Activated CD4-positive, alpha-beta memory T cell treated with anti-CD3 and anti-CD28 coated beads, Interleukin-2, amount 10 ng/mL, durations not matched to agents 7 days and 5 days (primary cell): ENCODE data around the gene FAM53B. TPM values are rescaled to one million over a fixed set of nuclear protein-coding genes. Genes with fewer than 3 reads are reported as not detected.

Experiments used
- CTCF ChIA-PET: fragments of 350-600 bp; sonication (Branson Sonifier 250); formaldehyde crosslinking; loops from one replicate; lab custom pipeline; 2021; ENCODE audit warnings: antibody characterized with exemption, inconsistent platforms; lab: Charles Lee
- POLR2A ChIA-PET: fragments of 350-600 bp; sonication (Branson Sonifier 250); formaldehyde crosslinking; loops from one replicate; lab custom pipeline; 2021; ENCODE audit warnings: antibody characterized with exemption; lab: Charles Lee
- DNase-seq: peaks from one replicate; pipeline ENCODE4 v3.0.0-alpha.2; 2020
- H3K27ac Mint-ChIP-seq: one replicate; pipeline ENCODE4 v1.8.0; 2021; ENCODE audit warnings: mild to moderate bottlenecking, mixed read lengths
- H3K27me3 Mint-ChIP-seq: one replicate; pipeline ENCODE4 v1.8.0; 2021; ENCODE audit warnings: mixed read lengths
- H3K36me3 Mint-ChIP-seq: one replicate; pipeline ENCODE4 v1.8.0; 2021; ENCODE audit warnings: low read depth, mixed read lengths
- H3K4me1 Mint-ChIP-seq: one replicate; pipeline ENCODE4 v1.8.0; 2021; ENCODE audit warnings: mixed read lengths
- H3K4me3 Mint-ChIP-seq: one replicate; pipeline ENCODE4 v1.8.0; 2021; ENCODE audit warnings: mild to moderate bottlenecking, mixed read lengths
- H3K9me3 Mint-ChIP-seq: one replicate; pipeline ENCODE4 v1.8.0; 2021; ENCODE audit warnings: mixed read lengths
- total RNA-seq, 2 experiments: library from RNA; stranded (reverse); gene quantifications; one replicate each; pipeline ENCODE4 v1.2.3, GENCODE V29; 2021

FAM53B gene
- total RNA-seq, 2 experiments from 2014 or later, result 44.9 to 46.6 TPM

- H3K4me1 Mint-ChIP-seq, result peaks cover 71% of the 10 kb centered on the region
- H3K9me3 Mint-ChIP-seq, result no peaks in the 10 kb centered on the region
- H3K4me3 Mint-ChIP-seq, result peak overlapping the region; percentile 95
- ChIA-PET CTCF (interaction anchor here (0.8 to 5.0 kb wide), 41 partner anchors 8 to 211 kb away, joined by 3 to 164 read pairs (median 7); partner anchors contain the start of gene ABRAXAS2), POLR2A (interaction anchor here (0.7 to 4.9 kb wide), 28 partner anchors 8 to 211 kb away, joined by 3 to 139 read pairs (median 6); partner anchors contain the start of gene EEF1AKMT2)
- H3K36me3 Mint-ChIP-seq, result peaks cover 11% of the 10 kb centered on the region
- peak overlapping the region; percentile 77 for H3K27ac Mint-ChIP-seq
- peaks cover 2% of the 10 kb centered on the region for H3K27me3 Mint-ChIP-seq
- DNase-seq, result peak; percentile 82
These were observed 2.8 kb downstream of the FAM53B start for GRCh38 chr10:124741281-124741921.

GRCh38 chr10:124740369-124741280 lies 3.6 kb downstream of the FAM53B start:
- Mint-ChIP-seq H3K36me3 (peaks cover 17% of the 10 kb centered on the region), H3K4me3 (peak overlapping the region; percentile 95), H3K9me3 (no peaks in the 10 kb centered on the region), H3K4me1 (peaks cover 79% of the 10 kb centered on the region), H3K27me3 (peaks cover 2% of the 10 kb centered on the region), H3K27ac (peak overlapping the region; percentile 77)
- no peak for DNase-seq
- ChIA-PET CTCF (interaction anchor here (0.8 to 5.0 kb wide), 38 partner anchors 8 to 210 kb away, joined by 3 to 164 read pairs (median 8); partner anchors contain the start of gene ABRAXAS2), POLR2A (interaction anchor here (0.7 to 4.9 kb wide), 27 partner anchors 8 to 210 kb away, joined by 3 to 139 read pairs (median 6); no protein-coding TSS in a partner anchor)

- peak overlapping the region; percentile 77 for H3K27ac Mint-ChIP-seq
These were observed 4.2 kb downstream of the FAM53B start for GRCh38 chr10:124739986-124740368.

GRCh38 chr10:124739119-124739921 lies 4.9 kb downstream of the FAM53B start:
- no peak for DNase-seq
- CTCF ChIA-PET, result interaction anchor here (1.0 to 5.0 kb wide), 13 partner anchors 9 to 209 kb away, joined by 3 to 164 read pairs (median 27); no protein-coding TSS in a partner anchor
- H3K27ac Mint-ChIP-seq, result peak overlapping the region; percentile 77
- peak overlapping the region; percentile 95 for H3K4me3 Mint-ChIP-seq
- peaks cover 82% of the 10 kb centered on the region for H3K4me1 Mint-ChIP-seq
- peaks cover 21% of the 10 kb centered on the region for H3K36me3 Mint-ChIP-seq
- POLR2A ChIA-PET, result interaction anchor here (1.1 to 4.9 kb wide), 9 partner anchors 14 to 208 kb away, joined by 3 to 139 read pairs (median 19); no protein-coding TSS in a partner anchor
- H3K27me3 Mint-ChIP-seq, result peaks cover 2% of the 10 kb centered on the region
- no peaks in the 10 kb centered on the region for H3K9me3 Mint-ChIP-seq

More at GRCh38 chr10:124739986-124740368, 4.2 kb downstream of the FAM53B start:
- DNase-seq, result no peak
- no peaks in the 10 kb centered on the region for H3K9me3 Mint-ChIP-seq
- peak overlapping the region; percentile 95 for H3K4me3 Mint-ChIP-seq
- H3K27me3 Mint-ChIP-seq, result peaks cover 2% of the 10 kb centered on the region
- H3K36me3 Mint-ChIP-seq, result peaks cover 20% of the 10 kb centered on the region
- peaks cover 79% of the 10 kb centered on the region for H3K4me1 Mint-ChIP-seq
- CTCF ChIA-PET, result interaction anchor here (1.0 to 5.0 kb wide), 16 partner anchors 9 to 210 kb away, joined by 3 to 164 read pairs (median 24); no protein-coding TSS in a partner anchor
- POLR2A ChIA-PET, result interaction anchor here (1.1 to 4.9 kb wide), 10 partner anchors 8 to 209 kb away, joined by 3 to 139 read pairs (median 13); no protein-coding TSS in a partner anchor

DNA sequence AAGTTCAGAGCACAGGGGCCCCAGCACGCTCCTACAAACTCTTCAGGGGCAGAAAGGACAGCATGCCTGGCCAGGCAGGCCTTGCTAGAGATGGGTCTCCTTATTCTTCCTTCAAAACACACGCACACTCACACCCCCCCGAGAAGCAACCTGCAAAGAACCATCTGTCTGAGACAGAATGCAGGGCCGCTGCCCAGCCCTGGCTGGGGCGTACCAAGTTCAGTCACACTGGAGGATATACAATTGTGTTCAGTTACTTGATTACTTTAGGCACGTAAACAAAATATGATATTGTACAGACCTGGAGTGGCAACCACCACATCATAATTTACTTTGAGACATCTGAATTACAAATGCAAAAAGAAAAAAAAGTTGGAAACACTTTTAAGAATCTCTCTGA lies 5.7 kb downstream of the FAM53B start:
- H3K9me3 Mint-ChIP-seq, result no peaks in the 10 kb centered on the region
- ChIA-PET POLR2A (interaction anchor here (1.3 to 4.9 kb wide), 3 partner anchors 18 to 207 kb away, joined by 3 to 139 read pairs (median 48); no protein-coding TSS in a partner anchor), CTCF (interaction anchor here (1.4 to 5.0 kb wide), 4 partner anchors 19 to 208 kb away, joined by 3 to 164 read pairs (median 39); no protein-coding TSS in a partner anchor)
- DNase-seq, result no peak
- no peak overlapping the region for H3K4me3 Mint-ChIP-seq
- H3K27me3 Mint-ChIP-seq, result peaks cover 2% of the 10 kb centered on the region
- no peak overlapping the region for H3K27ac Mint-ChIP-seq
- peaks cover 90% of the 10 kb centered on the region for H3K4me1 Mint-ChIP-seq
- peaks cover 25% of the 10 kb centered on the region for H3K36me3 Mint-ChIP-seq

DNA sequence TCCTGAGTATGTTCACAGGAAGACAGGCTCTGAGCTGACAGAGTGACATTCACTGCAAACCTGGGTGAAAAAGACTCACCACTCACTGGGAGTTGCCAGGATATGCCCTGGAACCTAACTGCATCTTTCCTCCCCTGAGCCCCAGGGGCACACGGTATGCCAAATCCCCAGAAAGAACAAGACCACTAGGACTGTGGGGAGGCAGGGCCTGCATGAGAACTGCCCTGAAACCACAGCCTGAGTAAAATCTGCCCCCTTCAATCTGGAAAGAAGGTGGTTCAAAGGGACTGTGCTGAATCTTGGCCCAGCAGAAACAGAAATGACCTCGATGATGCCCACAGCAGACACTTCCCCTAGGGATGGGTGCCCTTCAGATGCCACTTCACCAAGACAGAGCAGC lies 6.5 kb downstream of the FAM53B start:
- ChIA-PET CTCF (interaction anchor here (1.0 to 1.4 kb wide), 2 partner anchors 20 to 208 kb away, joined by 3 to 4 read pairs; no protein-coding TSS in a partner anchor), POLR2A (interaction anchor here (1.4 to 12.1 kb wide), 2 partner anchors 18 to 41 kb away, joined by 4 to 238 read pairs; no protein-coding TSS in a partner anchor)
- Mint-ChIP-seq H3K27me3 (peaks cover 2% of the 10 kb centered on the region), H3K4me3 (no peak overlapping the region), H3K9me3 (no peaks in the 10 kb centered on the region), H3K4me1 (peaks cover 98% of the 10 kb centered on the region), H3K36me3 (peaks cover 32% of the 10 kb centered on the region), H3K27ac (no peak overlapping the region)
- DNase-seq, result no peak

GRCh38 chr10:124737221-124737620 lies 7.0 kb downstream of the FAM53B start:
- H3K36me3 Mint-ChIP-seq, result peaks cover 33% of the 10 kb centered on the region
- ChIA-PET CTCF (interaction anchor here (1.0 to 1.3 kb wide), 2 partner anchors 19 to 206 kb away, joined by 4 read pairs; no protein-coding TSS in a partner anchor), POLR2A (interaction anchor here (1.4 to 12.1 kb wide), 2 partner anchors 17 to 41 kb away, joined by 4 to 238 read pairs; no protein-coding TSS in a partner anchor)
- H3K9me3 Mint-ChIP-seq, result no peaks in the 10 kb centered on the region
- no peak overlapping the region for H3K27ac Mint-ChIP-seq
- no peak for DNase-seq
- H3K4me3 Mint-ChIP-seq, result no peak overlapping the region
- H3K4me1 Mint-ChIP-seq, result peaks cover 97% of the 10 kb centered on the region
- H3K27me3 Mint-ChIP-seq, result peaks cover 2% of the 10 kb centered on the region

DNA sequence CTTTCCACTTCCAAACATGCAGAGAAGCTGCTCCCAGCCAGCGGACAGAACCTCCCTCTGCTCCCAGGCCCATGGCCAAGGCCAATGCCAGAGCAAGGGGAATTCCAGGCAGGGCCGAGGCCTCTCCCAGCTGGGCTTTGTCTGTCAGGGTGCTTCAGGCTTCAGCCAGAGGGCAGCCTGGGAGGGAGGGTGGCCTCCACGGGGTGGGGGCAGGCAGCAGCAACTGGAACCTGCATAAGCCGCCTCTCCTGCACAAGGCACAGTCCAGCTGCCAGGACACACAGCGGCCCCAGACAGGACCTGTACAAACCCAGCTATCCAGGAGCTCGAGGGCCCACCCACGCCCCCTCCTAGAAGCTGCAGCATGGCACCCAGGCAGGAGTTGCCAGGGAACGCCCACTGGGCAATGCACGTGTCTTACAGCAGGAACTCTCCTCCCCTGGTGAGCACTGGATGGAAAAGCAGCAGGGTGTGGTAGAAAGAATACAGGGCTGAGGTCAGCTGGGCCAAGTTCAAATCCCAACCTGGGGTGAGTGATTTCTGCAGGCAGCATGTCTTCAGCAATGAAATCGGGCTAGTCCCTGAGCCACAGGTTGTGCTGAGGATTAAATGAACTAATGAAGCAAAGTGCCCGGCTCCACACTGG lies 7.6 kb downstream of the FAM53B start:
- peaks cover 97% of the 10 kb centered on the region for H3K4me1 Mint-ChIP-seq
- no peak overlapping the region for H3K4me3 Mint-ChIP-seq
- DNase-seq, result no peak
- H3K9me3 Mint-ChIP-seq, result no peaks in the 10 kb centered on the region
- peaks cover 2% of the 10 kb centered on the region for H3K27me3 Mint-ChIP-seq
- peaks cover 38% of the 10 kb centered on the region for H3K36me3 Mint-ChIP-seq
- no peak overlapping the region for H3K27ac Mint-ChIP-seq
- ChIA-PET POLR2A (interaction anchor here (1.0 to 12.1 kb wide), 3 partner anchors 17 to 48 kb away, joined by 3 to 238 read pairs (median 4); no protein-coding TSS in a partner anchor), CTCF (interaction anchor here (1.3 kb wide), 1 partner anchor 206 kb away, joined by 4 read pairs; no protein-coding TSS in a partner anchor)

GRCh38 chr10:124735491-124736286 lies 8.5 kb downstream of the FAM53B start:
- no peak overlapping the region for H3K4me3 Mint-ChIP-seq
- CTCF ChIA-PET, result interaction anchor here (0.9 to 7.8 kb wide), 5 partner anchors 13 to 205 kb away, joined by 3 to 63 read pairs (median 4); no protein-coding TSS in a partner anchor
- POLR2A ChIA-PET, result interaction anchor here (1.0 to 12.1 kb wide), 5 partner anchors 16 to 77 kb away, joined by 3 to 238 read pairs (median 22); no protein-coding TSS in a partner anchor
- H3K9me3 Mint-ChIP-seq, result no peaks in the 10 kb centered on the region
- H3K36me3 Mint-ChIP-seq, result peaks cover 43% of the 10 kb centered on the region
- peaks cover 2% of the 10 kb centered on the region for H3K27me3 Mint-ChIP-seq
- peaks cover 97% of the 10 kb centered on the region for H3K4me1 Mint-ChIP-seq
- H3K27ac Mint-ChIP-seq, result no peak overlapping the region
- no peak for DNase-seq
